Activated naive CD4-positive, alpha-beta T cell treated with anti-CD3 and anti-CD28 coated beads, Interleukin-2, amount 50 U/mL, for 24 hours (primary cell): ENCODE data around the gene AK4.
A peak's percentile ranks its signal among the peaks of the same experiment; 100 is the strongest.
"Not testable (repeated sequence)": the region's sequence is repeated elsewhere in the genome, so short reads cannot be mapped to it uniquely, and the experiment has no call there.

Experiments used
- H3K27ac Mint-ChIP-seq: one replicate; pipeline ENCODE4 v1.8.0; 2021; ENCODE audit warnings: mild to moderate bottlenecking, mixed read lengths
- H3K27me3 Mint-ChIP-seq: one replicate; pipeline ENCODE4 v1.8.0; 2021; ENCODE audit warnings: mixed read lengths
- H3K36me3 Mint-ChIP-seq: one replicate; pipeline ENCODE4 v1.8.0; 2021; ENCODE audit warnings: mixed read lengths
- H3K4me1 Mint-ChIP-seq: one replicate; pipeline ENCODE4 v1.8.0; 2021; ENCODE audit warnings: mixed read lengths
- H3K4me3 Mint-ChIP-seq: one replicate; pipeline ENCODE4 v1.8.0; 2021; ENCODE audit warnings: mild to moderate bottlenecking, mixed read lengths
- H3K9me3 Mint-ChIP-seq: one replicate; pipeline ENCODE4 v1.8.0; 2021; ENCODE audit warnings: mixed read lengths

AK4 gene

GRCh38 chr1:65146908-65147423 lies 1.0 kb upstream of the AK4 start:
- Mint-ChIP-seq H3K4me1 (peaks cover 13% of the 10 kb centered on the region), H3K27me3 (peaks cover 44% of the 10 kb centered on the region), H3K9me3 (no peaks in the 10 kb centered on the region), H3K4me3 (peak overlapping the region; percentile 72), H3K36me3 (no peaks in the 10 kb centered on the region), H3K27ac (no peak overlapping the region)

DNA sequence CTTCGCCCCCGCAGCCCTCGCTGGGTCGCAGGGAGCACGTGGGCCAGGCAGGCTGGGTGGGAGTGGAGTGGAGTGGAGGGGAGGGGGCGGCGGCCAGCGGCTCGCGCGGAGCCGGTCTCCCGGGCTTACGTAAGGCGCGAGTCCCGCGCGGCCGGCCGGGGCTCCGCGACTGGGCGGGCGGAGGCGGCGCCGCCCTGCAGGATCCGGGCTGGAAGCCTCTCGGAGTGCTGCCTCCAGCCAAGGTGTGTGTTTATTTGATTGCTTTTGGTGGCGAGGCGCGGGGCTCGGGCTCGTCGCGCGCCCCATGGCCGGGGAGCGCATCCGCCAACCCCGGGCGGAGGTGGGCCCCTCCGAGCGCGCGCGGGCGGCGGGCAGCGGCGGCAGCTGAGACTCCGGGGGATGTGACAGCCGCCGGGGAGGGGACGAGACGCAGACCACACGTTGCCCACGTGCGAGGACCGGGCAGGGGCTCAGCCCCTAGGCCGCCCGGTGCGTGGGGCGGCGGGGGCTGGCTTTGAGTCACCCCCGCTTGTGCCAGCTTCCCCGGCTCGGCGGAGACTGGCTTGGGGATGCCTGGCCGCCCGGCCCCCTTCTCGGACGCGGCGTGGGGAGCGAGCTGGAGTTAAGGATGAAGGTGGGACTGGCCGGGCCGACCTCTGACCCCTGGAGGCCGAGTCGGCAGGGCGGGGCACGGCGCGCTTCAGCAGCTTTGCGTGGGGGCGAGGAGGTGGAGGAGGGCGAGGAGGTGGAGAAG lies 402 bp upstream of the AK4 start:
- H3K9me3 Mint-ChIP-seq, result no peaks in the 10 kb centered on the region
- H3K36me3 Mint-ChIP-seq, result no peaks in the 10 kb centered on the region
- H3K4me3 Mint-ChIP-seq, result peak overlapping the region; percentile 82
- peaks cover 41% of the 10 kb centered on the region for H3K27me3 Mint-ChIP-seq
- no peak overlapping the region for H3K27ac Mint-ChIP-seq
- peaks cover 13% of the 10 kb centered on the region for H3K4me1 Mint-ChIP-seq

DNA sequence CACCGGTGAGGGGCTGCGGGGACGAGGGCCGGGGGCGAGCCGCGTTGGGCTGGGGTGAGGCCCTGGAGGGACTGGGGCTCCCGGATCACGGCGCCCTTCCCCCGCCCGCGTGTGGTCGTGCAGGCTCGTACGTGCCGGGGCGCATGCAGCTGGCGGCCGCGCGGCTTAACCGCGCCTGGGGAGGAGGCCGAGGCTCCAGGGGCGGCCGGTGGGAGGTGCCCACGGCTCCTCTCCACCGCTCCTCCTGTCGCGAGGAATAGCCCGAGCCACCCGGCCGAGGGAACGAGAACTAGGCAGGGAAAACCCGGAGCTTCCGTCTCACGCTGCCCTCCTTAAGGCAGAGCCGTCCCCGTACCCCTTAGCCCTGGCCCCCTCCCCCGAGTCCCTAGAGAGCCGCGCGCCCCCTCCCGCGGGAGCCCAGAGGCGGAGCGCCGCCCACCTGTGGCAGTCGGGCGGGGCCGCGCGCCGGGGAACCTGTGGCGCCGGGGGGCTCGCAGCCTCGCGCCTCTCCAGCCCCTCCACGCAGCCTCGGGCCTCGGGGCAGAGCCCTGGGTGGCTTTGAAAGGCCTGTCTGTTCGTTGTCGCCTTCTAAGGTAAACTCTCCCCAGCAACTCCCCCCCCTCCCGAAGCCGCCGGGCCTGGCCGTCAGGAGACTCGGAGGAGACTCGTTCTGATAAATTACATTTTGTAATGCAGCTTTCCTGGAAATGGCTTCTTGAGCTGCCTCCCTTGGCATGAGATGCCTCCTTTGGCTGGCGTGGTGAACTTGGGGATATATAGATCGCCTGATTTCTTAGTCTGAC lies 746 bp downstream of the AK4 start:
- H3K27ac Mint-ChIP-seq, result no peak overlapping the region
- no peaks in the 10 kb centered on the region for H3K36me3 Mint-ChIP-seq
- peaks cover 13% of the 10 kb centered on the region for H3K4me1 Mint-ChIP-seq

GRCh38 chr1:65149351-65150107 lies 1.5 kb downstream of the AK4 start:
- Mint-ChIP-seq H3K4me3 (peak overlapping the region; percentile 87), H3K36me3 (no peaks in the 10 kb centered on the region), H3K27ac (no peak overlapping the region), H3K9me3 (no peaks in the 10 kb centered on the region), H3K4me1 (peaks cover 13% of the 10 kb centered on the region), H3K27me3 (peaks cover 36% of the 10 kb centered on the region)

More for the DNA sequence above, 746 bp downstream of the AK4 start:
- peak overlapping the region; percentile 87 for H3K4me3 Mint-ChIP-seq
- peaks cover 38% of the 10 kb centered on the region for H3K27me3 Mint-ChIP-seq
- no peaks in the 10 kb centered on the region for H3K9me3 Mint-ChIP-seq

DNA sequence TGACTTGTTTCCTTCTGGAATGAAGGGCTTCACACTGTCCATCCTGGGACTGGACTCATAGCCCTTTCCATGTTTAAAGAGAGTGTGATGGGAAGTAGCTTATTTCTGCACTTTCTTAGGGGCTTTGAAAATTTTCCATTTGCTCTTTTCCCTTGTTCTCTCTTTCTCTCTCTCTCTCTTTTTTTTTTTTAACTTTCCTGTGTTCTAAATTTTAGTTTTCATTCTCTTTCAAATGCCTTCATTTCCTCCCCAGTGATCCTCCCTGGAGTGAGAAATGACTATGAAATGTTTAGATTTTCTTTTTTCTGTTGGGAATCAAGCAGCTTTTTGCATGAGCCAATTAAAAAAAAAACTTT lies 2.1 kb downstream of the AK4 start:
- Mint-ChIP-seq H3K27me3 (peaks cover 34% of the 10 kb centered on the region), H3K4me3 (peak overlapping the region; percentile 87), H3K27ac (no peak overlapping the region), H3K9me3 (no peaks in the 10 kb centered on the region), H3K4me1 (peaks cover 13% of the 10 kb centered on the region), H3K36me3 (no peaks in the 10 kb centered on the region)

GRCh38 chr1:65150583-65151263 lies 2.7 kb downstream of the AK4 start:
- peaks cover 13% of the 10 kb centered on the region for H3K4me1 Mint-ChIP-seq
- no peaks in the 10 kb centered on the region for H3K36me3 Mint-ChIP-seq
- H3K27ac Mint-ChIP-seq, result no peak overlapping the region
- H3K9me3 Mint-ChIP-seq, result no peaks in the 10 kb centered on the region
- H3K4me3 Mint-ChIP-seq, result no peak overlapping the region
- H3K27me3 Mint-ChIP-seq, result peaks cover 30% of the 10 kb centered on the region

DNA sequence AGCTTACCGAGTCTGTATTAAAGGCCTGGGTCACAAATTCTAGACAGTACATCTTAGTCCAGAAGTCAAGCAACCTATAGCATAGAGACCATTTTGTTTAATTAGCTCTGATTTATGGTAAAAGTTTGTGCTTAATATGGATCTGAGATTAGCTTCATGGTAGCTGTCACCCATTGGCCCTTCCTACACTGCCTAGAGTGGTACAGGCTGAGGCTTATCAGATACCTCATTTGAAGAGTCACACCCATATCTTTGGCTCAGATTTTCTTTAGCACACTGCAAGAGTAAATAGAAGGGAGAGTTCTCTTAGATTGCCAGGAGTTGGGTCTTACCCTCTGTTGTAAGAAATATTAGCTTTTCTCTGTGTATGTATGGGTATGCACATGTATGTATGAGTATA lies 3.6 kb downstream of the AK4 start:
- Mint-ChIP-seq H3K36me3 (no peaks in the 10 kb centered on the region), H3K27me3 (peaks cover 22% of the 10 kb centered on the region), H3K9me3 (no peaks in the 10 kb centered on the region), H3K27ac (no peak overlapping the region), H3K4me1 (peaks cover 10% of the 10 kb centered on the region), H3K4me3 (no peak overlapping the region)

GRCh38 chr1:65153635-65154034 lies 5.6 kb downstream of the AK4 start:
- no peak overlapping the region for H3K27ac Mint-ChIP-seq
- H3K9me3 Mint-ChIP-seq, result no peaks in the 10 kb centered on the region
- H3K36me3 Mint-ChIP-seq, result no peaks in the 10 kb centered on the region
- peaks cover 6% of the 10 kb centered on the region for H3K4me1 Mint-ChIP-seq
- H3K27me3 Mint-ChIP-seq, result peaks cover 18% of the 10 kb centered on the region
- no peak overlapping the region for H3K4me3 Mint-ChIP-seq

- no peaks in the 10 kb centered on the region for H3K9me3 Mint-ChIP-seq
- no peaks in the 10 kb centered on the region for H3K36me3 Mint-ChIP-seq
- no peak overlapping the region for H3K27ac Mint-ChIP-seq
Observed at GRCh38 chr1:65156910-65157545, 9.0 kb downstream of the AK4 start.

DNA sequence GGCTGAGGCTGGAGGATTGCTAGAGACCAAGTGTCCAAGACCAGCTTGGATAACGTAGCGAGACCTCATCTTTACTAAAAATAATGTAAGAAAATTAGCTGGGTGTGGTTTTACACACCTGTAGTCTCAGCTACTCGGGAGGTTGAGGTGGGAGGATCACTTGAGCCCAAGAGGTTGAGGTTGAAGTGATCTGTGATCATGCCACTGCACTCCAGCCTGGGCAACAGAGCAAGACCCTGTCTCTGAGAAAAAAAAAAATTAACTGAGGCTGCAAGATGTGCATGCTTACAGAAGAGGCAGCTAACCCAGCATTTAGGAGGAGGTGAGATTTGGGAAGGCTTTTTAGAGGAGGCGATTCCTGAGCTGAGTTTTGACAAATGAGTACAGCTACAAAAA lies 9.5 kb downstream of the AK4 start:
- Mint-ChIP-seq H3K9me3 (no peaks in the 10 kb centered on the region), H3K27ac (no peak overlapping the region), H3K27me3 (peaks cover 2% of the 10 kb centered on the region), H3K36me3 (no peaks in the 10 kb centered on the region), H3K4me1 (no peaks in the 10 kb centered on the region), H3K4me3 (no peak overlapping the region)

More at GRCh38 chr1:65156910-65157545, 9.0 kb downstream of the AK4 start:
- Mint-ChIP-seq H3K27me3 (peaks cover 2% of the 10 kb centered on the region), H3K4me1 (no peaks in the 10 kb centered on the region), H3K4me3 (no peak overlapping the region)

DNA sequence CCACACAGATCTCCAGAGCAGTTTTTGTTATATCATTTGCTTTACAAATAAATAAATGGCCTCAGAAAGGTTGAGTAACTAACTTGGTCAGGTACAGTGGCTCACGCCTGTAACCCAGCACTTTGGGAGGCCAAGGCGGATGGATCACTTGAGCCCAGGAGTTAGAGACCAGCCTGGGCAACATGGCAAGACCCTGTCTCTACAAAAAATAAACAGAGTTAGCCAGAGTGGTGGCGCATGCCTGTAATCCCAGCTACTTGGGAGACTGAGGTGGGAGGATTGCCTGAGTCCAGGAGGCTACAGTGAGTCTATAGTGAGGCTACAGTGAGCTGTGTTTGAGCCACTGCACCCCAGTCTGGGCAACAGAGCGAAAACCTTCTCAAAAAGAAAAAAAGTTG lies 11.3 kb downstream of the AK4 start:
- not testable (repeated sequence) for H3K9me3 Mint-ChIP-seq, H3K4me3 Mint-ChIP-seq, H3K27ac Mint-ChIP-seq, H3K4me1 Mint-ChIP-seq, H3K27me3 Mint-ChIP-seq, H3K36me3 Mint-ChIP-seq

GRCh38 chr1:65159801-65160523 lies 12.0 kb downstream of the AK4 start:
- Mint-ChIP-seq H3K4me3 (no peak overlapping the region), H3K27ac (no peak overlapping the region), H3K36me3 (no peaks in the 10 kb centered on the region), H3K4me1 (no peaks in the 10 kb centered on the region), H3K9me3 (no peaks in the 10 kb centered on the region), H3K27me3 (no peaks in the 10 kb centered on the region)

DNA sequence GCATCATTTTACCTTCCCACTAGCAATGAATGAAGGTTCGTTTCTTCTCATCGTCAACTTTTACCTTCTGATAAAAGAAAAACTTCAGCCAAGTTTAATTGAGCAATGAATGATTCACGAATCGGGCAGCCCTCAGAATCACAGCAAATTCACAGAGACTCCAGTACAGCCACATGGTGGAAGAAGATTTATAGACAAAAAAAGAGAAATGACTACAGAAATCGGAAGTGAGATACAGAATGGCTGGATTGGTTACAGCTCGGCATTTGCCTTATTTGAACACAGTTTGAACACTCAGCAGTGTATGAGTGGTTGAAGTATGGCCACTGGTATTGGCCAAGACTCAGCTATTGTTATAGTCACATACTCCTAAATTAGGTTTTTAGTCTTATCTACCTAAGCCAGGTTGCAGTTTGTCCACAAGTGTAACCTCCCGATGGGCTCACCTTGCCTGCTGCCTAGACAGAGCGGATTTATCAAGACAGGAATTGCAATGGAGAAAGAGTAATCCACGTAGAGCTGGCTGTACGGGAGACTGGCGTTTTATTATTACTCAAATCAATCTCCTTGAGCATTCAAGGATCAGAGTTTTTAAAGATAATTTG lies 15.3 kb downstream of the AK4 start:
- no peak overlapping the region for H3K4me3 Mint-ChIP-seq
- H3K27me3 Mint-ChIP-seq, result peaks cover 5% of the 10 kb centered on the region
- H3K4me1 Mint-ChIP-seq, result no peaks in the 10 kb centered on the region
- H3K27ac Mint-ChIP-seq, result no peak overlapping the region
- no peaks in the 10 kb centered on the region for H3K9me3 Mint-ChIP-seq
- no peaks in the 10 kb centered on the region for H3K36me3 Mint-ChIP-seq

GRCh38 chr1:65164101-65164500 lies 16.1 kb downstream of the AK4 start:
- H3K36me3 Mint-ChIP-seq, H3K27me3 Mint-ChIP-seq, H3K4me1 Mint-ChIP-seq, H3K9me3 Mint-ChIP-seq, H3K4me3 Mint-ChIP-seq, H3K27ac Mint-ChIP-seq: not testable (repeated sequence)
